Heart left ventricle (tissue), 16 donors: ENCODE data around the gene MT1A. TPM values are rescaled to one million over a fixed set of nuclear protein-coding genes. Genes with fewer than 3 reads are reported as not detected.
A peak's percentile ranks its signal among the peaks of the same experiment; 100 is the strongest.

ENCODE experiments used
- ATAC-seq, 4 donors: fragments of 200-7000 bp; cut with Tn5 transposase; one replicate each; pipeline ENCODE4 v1.9.1; 2020 to 2022; ENCODE audit warnings: moderate library complexity in 4 of 4, mild to moderate bottlenecking in 3 of 4, moderate number of reproducible peaks in 1 of 4
- DNase-seq, 5 donors: peaks; one replicate each; pipeline ENCODE4 v3.0.0-alpha.2; 2020
- H3K27ac ChIP-seq, 12 donors: fragments of 200-600 bp; sonication (generic) in 4 of 12; one replicate each; pipeline versions ENCODE4 v1.5.0 to v1.8.0; 2016 to 2022; ENCODE audit warnings: mild to moderate bottlenecking in 2 of 12
- H3K27me3 ChIP-seq, 9 donors: fragments of 200-600 bp; sonication (generic) in 2 of 9; one replicate each; pipeline versions ENCODE4 v1.5.1 to v1.8.0; 2016 to 2022; ENCODE audit warnings: mild to moderate bottlenecking in 3 of 9
- H3K36me3 ChIP-seq, 9 donors: fragments of 200-600 bp; sonication (generic) in 2 of 9; one replicate each; pipeline versions ENCODE4 v1.5.0 to v1.8.0; 2018 to 2022; ENCODE audit warnings: mild to moderate bottlenecking in 2 of 9
- H3K4me1 ChIP-seq, 12 donors: fragments of 200-600 bp; sonication (generic) in 4 of 12; one replicate each; pipeline versions ENCODE4 v1.5.0 to v1.8.0; 2016 to 2022; ENCODE audit warnings: mild to moderate bottlenecking in 3 of 12
- H3K4me3 ChIP-seq, 12 donors: fragments of 200-600 bp; sonication (generic) in 4 of 12; one replicate each; pipeline versions ENCODE4 v1.5.0 to v1.8.0; 2017 to 2022; ENCODE audit warnings: mild to moderate bottlenecking in 9 of 12, moderate library complexity in 4 of 12
- H3K9me3 ChIP-seq, 12 donors: fragments of 200-600 bp; sonication (generic) in 4 of 12; one replicate each; pipeline versions ENCODE4 v1.5.0 to v1.8.0; 2016 to 2022; ENCODE audit warnings: mild to moderate bottlenecking in 1 of 12
- POLR2A ChIP-seq, 2 donors: fragments of 450-650 bp; IDR thresholded peaks; one replicate each; pipeline ENCODE4 v1.6.1; 2017; ENCODE audit warnings: antibody characterized with exemption in 2 of 2, mild to moderate bottlenecking in 2 of 2, moderate library complexity in 2 of 2
- WGBS, 4 donors: extraction: QIAGEN DNeasy Blood & Tissue Kit in 2 of 4; methylation state at CpG; one replicate each; pipeline versions ENCODE4 v1.1.5 to v1.1.7; 2013 to 2018; 5-methylcytosine and 5-hydroxymethylcytosine counted together
- intact Hi-C, 10 donors: fragments of 100-400 bp; cut with DNase I; formaldehyde crosslinking; loops; one replicate each; pipeline versions ENCODE4 v1.11.1 to v1.14.2; 2022
- polyA plus RNA-seq, 2 donors: library from polyadenylated mRNA; stranded (reverse); fragments of 200-250 nt; gene quantifications; one replicate each; pipeline ENCODE4 v1.2.3, GENCODE V29; 2013
- total RNA-seq, 9 donors: library from RNA; depleted of rRNA in 2 of 9; stranded (reverse); fragments of >200 nt in 2 of 9; fragmentation: NEBNext Ultra II Directional in 3 of 9; extraction: Animal tissue kit (Norgen Biotek cat#: 25700) in 3 of 9; gene quantifications; one replicate each; pipeline versions ENCODE4 v1.1.0 to v1.2.4, GENCODE V29; 2016 to 2023
- TF ChIP-seq, protein P1 (sequence below), 12 donors: fragments of 200-600 bp; sonication (generic) in 4 of 12; IDR thresholded peaks; one replicate each; pipeline versions ENCODE4 v1.5.0 to v1.8.0; 2018 to 2022; ENCODE audit warnings: antibody characterized with exemption in 12 of 12, mild to moderate bottlenecking in 5 of 12
- donor health status: ischemic (EF 13 %, LVEDD 7.1; RV severe dilation, severe dysfunction).
- donor health status: healthy with polysubstance abuse.
- donor health status: DM: no; HTN: yes; CAD: no.
- donor health status: DM: no; HTN: no; CAD: no.
- donor health status: ischemic (EF 25% LVEDD 6.9; RV normal size, moderate dysfunction).
- donor health status: ischemic (EF 25% LVEDD 5.7; RV mildly dilated, moderate dysfunction).
- donor health status: healthy.
- donor health status: DM: yes; HTN: yes; CAD: no.
- donor health status: ischemic (EF 35%, LVEDD 5.7; RV mildly dilated, moderate dysfunction).
- donor health status: nonischemic (EF 11% LVEDD 7.7; RV severe dilation, severe dysfunction).
- donor health status: DM: yes; HTN: yes; CAD: no.
- donor health status: PGD.
- donor health status: ischemic (EF 29% LVEDD 5.4; RV normal size, mild dysfunction).
- donor health status: nonischemic (EF 23%, LVEDD 6.1; RV moderate dilation, normal function).

Gene MT1A
- total and polyA plus RNA-seq, 11 donors, result 0.92 to 43.3 (median 4.0) TPM

DNA sequence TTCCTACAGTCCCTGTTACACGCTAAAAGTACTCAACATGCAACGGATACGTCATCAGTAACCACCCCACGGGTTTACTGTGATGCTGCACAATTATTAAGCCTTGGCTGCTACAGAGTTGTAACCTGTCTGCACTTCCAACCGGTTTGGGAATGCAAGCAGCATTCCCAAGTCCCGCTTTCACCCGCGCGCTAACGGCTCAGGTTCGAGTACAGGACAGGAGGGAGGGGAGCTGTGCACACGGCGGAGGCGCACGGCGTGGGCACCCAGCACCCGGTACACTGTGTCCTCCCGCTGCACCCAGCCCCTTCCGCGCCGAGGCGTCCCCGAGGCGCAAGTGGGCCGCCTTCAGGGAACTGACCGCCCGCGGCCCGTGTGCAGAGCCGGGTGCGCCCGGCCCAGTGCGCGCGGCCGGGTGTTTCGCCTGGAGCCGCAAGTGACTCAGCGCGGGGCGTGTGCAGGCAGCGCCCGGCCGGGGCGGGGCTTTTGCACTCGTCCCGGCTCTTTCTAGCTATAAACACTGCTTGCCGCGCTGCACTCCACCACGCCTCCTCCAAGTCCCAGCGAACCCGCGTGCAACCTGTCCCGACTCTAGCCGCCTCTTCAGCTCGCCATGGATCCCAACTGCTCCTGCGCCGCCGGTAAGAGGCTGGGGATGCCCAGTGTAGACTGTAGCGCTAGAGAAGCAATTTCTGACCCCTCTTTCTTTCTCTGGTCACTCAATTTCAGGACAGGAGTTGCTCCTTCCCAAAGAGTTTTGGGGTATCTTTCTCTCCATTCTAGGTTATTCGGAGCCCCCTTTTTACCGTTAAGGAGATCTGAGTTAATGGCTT lies 30.2 kb upstream of the MT1A start, which contains the start of gene MT2A:
TSS of gene MT2A (plus strand) at position 542 of the 833 bp plus-strand sequence. CDS start at position 614, 72 bp downstream.
- no peaks in the 10 kb centered on the region for H3K27me3 ChIP-seq
- DNase-seq, result peak; percentile 93 to 98 (median 96)
- H3K9me3 ChIP-seq, result no peaks in the 10 kb centered on the region
- 4 to 15% (median 7%) methylated on average over 20 to 62 of the region's 62 CpGs for WGBS, 4 donors
- intact Hi-C loops, result loop anchor here (1.0 to 10.0 kb wide), 10 partner anchors 17 to 177 kb away; partner anchors contain the start of genes MT1X (in 8 of the 10), MT1E (in 2 of the 10) and MT1A (in 1 of the 10)
- TF ChIP-seq POLR2A (IDR thresholded peaks at IDR 0.05), result peak; percentile 67 to 91
- TF ChIP-seq, protein P1, sequence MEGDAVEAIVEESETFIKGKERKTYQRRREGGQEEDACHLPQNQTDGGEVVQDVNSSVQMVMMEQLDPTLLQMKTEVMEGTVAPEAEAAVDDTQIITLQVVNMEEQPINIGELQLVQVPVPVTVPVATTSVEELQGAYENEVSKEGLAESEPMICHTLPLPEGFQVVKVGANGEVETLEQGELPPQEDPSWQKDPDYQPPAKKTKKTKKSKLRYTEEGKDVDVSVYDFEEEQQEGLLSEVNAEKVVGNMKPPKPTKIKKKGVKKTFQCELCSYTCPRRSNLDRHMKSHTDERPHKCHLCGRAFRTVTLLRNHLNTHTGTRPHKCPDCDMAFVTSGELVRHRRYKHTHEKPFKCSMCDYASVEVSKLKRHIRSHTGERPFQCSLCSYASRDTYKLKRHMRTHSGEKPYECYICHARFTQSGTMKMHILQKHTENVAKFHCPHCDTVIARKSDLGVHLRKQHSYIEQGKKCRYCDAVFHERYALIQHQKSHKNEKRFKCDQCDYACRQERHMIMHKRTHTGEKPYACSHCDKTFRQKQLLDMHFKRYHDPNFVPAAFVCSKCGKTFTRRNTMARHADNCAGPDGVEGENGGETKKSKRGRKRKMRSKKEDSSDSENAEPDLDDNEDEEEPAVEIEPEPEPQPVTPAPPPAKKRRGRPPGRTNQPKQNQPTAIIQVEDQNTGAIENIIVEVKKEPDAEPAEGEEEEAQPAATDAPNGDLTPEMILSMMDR (IDR thresholded peaks at IDR 0.05), result no peak
- peak; percentile 63 to 89 (median 84) for ATAC-seq
- H3K36me3 ChIP-seq, result no peaks in the 10 kb centered on the region
- peak within 1 kb of the TSS; percentile 58 to 87 (median 71) for H3K4me3 ChIP-seq
- H3K4me1 ChIP-seq, result peaks cover 9 to 70% (median 57%) of the 10 kb centered on the region in 12 donors
- H3K27ac ChIP-seq, result peak within 1 kb of the TSS; percentile 86 to 99 (median 96)

DNA sequence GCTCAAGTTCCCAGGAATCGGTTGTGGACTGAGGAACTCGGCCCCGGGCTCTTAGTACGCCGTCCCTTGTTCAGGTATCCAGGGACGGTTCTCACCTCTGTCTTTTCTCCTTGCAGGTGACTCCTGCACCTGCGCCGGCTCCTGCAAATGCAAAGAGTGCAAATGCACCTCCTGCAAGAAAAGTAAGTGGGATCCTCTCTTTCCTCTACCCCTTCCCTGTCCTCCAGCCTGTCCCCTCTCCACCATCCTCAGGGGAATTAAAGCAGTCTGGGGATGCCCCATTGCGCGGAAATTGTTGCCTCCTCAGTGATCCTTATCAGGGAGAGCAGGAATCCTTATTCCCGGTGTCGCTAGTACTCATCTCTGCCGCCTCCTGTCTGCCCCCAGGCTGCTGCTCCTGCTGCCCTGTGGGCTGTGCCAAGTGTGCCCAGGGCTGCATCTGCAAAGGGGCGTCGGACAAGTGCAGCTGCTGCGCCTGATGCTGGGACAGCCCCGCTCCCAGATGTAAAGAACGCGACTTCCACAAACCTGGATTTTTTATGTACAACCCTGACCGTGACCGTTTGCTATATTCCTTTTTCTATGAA lies 29.5 kb upstream of the MT1A start:
- no peak for ATAC-seq
- Histone ChIP-seq H3K27me3 (no peaks in the 10 kb centered on the region), H3K4me1 (peaks cover 9 to 67% (median 57%) of the 10 kb centered on the region in 12 donors), H3K27ac (peak overlapping the region; percentile 86 to 99 (median 96)), H3K9me3 (no peaks in the 10 kb centered on the region), H3K36me3 (no peaks in the 10 kb centered on the region), H3K4me3 (peak overlapping the region; percentile 58 to 87 (median 71))
- intact Hi-C loops, result loop anchor here (1.0 to 10.0 kb wide), 11 partner anchors 16 to 176 kb away; partner anchors contain the start of genes MT1X (in 8 of the 10), MT1E (in 3 of the 10) and MT1A (in 1 of the 10)
- TF ChIP-seq, protein P1 (IDR thresholded peaks at IDR 0.05), result peak in 3 of 12 donors; percentile 16 to 38 (median 30)
- TF ChIP-seq POLR2A (IDR thresholded peaks at IDR 0.05), result no peak
- peak in 1 of 5 donors; percentile 36 for DNase-seq
- WGBS, 4 donors, result 2 to 3% (median 2%) methylated on average over 19 to 21 of the region's 21 CpGs

DNA sequence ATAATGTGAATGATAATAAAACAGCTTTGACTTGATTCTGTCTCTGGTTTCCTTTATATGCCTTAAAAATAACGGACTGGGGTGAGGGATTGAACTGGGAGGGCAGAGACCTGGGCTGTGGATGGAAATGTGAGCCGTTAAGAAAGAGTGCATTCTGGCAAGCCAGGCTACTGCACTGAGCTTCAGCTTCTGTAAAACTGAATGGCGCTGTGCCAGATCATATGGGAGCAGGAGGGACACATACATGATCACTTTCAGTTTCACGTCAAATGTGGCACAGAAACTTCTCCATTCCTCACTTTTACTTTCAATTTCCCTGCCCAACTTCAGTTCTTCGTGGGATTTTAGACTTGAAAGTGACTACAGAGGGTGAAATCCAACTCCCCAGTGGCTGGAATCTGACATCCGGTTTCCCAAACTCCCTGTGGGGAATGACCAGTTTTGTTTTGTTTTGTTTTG lies 29.0 kb upstream of the MT1A start:
- ATAC-seq (peak in 2 of 4 donors; percentile 6 to 14), DNase-seq (peak in 4 of 5 donors; percentile 77 to 83 (median 78))
- no peaks in the 10 kb centered on the region for H3K27me3 ChIP-seq
- 2 to 6% (median 3%) methylated on average over 6 of the region's 6 CpGs for WGBS, 4 donors
- peak overlapping the region; percentile 86 to 99 (median 96) for H3K27ac ChIP-seq
- intact Hi-C loops, result loop anchor here (1.0 to 10.0 kb wide), 10 partner anchors 15 to 175 kb away; partner anchors contain the start of genes MT1X (in 7 of the 10), MT1E (in 3 of the 10) and MT1A (in 1 of the 10)
- H3K4me3 ChIP-seq, result peak overlapping the region; percentile 58 to 87 (median 71)
- TF ChIP-seq POLR2A (IDR thresholded peaks at IDR 0.05), result no peak
- TF ChIP-seq, protein P1 (IDR thresholded peaks at IDR 0.05), result peak in 1 of 12 donors; percentile 3
- H3K9me3 ChIP-seq, result no peaks in the 10 kb centered on the region
- H3K4me1 ChIP-seq, result peaks cover 9 to 67% (median 57%) of the 10 kb centered on the region in 12 donors
- no peaks in the 10 kb centered on the region for H3K36me3 ChIP-seq
